Nasal cavity respiratory epithelium epithelial cell of viscerocranial mucosa (primary cell): Measurements from ENCODE around the gene ZNF688. TPM values are rescaled to one million over a fixed set of nuclear protein-coding genes. Genes with fewer than 3 reads are reported as not detected.

Experiments used
- total RNA-seq: library from RNA; depleted of rRNA; stranded (reverse); fragments of >200 nt; gene quantifications from 2 replicates; pipeline ENCODE4 v1.2.3, GENCODE V29; 2014

Gene ZNF688
- total RNA-seq: 4.8 and 5.5 TPM in 2 replicates

GRCh38 chr16:30571445-30572322, at the start of gene ZNF688:
Gene ZNF688, minus strand, starts transcription at chr16:30571714. Its CDS starts 85 bp downstream, at chr16:30571629.

GRCh38 chr16:30609926-30610839, 38.7 kb upstream of the ZNF688 start, which contains the start of gene ZNF689:
Gene ZNF689, minus strand, starts transcription at chr16:30610389. Its CDS starts 348 bp downstream, at chr16:30610041.

GRCh38 chr16:30585400-30586191, 14.1 kb upstream of the ZNF688 start, which contains the start of gene ZNF785:
Gene ZNF785, minus strand, starts transcription at chr16:30585697. Its CDS starts 86 bp downstream, at chr16:30585611.

GRCh38 chr16:30557957-30558788, 13.3 kb downstream of the ZNF688 start, which contains the start of gene ZNF764:
Gene ZNF764, minus strand, starts transcription at chr16:30558374. Its CDS starts 192 bp downstream, at chr16:30558182.

GRCh38 chr16:30534368-30535105, 37.0 kb downstream of the ZNF688 start, which contains the start of gene ZNF747:
Gene ZNF747, minus strand, starts transcription at chr16:30534858. Its CDS starts 179 bp downstream, at chr16:30534679.

GRCh38 chr16:30526137-30526822, 45.2 kb downstream of the ZNF688 start, which contains the start of gene ZNF768:
Gene ZNF768, minus strand, starts transcription at chr16:30526566. Its CDS starts 153 bp downstream, at chr16:30526413.

Other genes starting within 250 kb of the ZNF688 start
- 28.9 and 32.1 TPM in 2 replicates for gene CD2BP2, start 216.4 kb downstream of the ZNF688 start, total RNA-seq
- gene TBC1D10B, start 201.2 kb downstream of the ZNF688 start, total RNA-seq: 21.5 and 35.7 TPM in 2 replicates
- not detected in 2 replicates for gene MYL11, start 196.9 kb downstream of the ZNF688 start, total RNA-seq
- 0.07 TPM in 1 of 2 replicates, not detected in the other for gene SEPTIN1, start 189.2 kb downstream of the ZNF688 start, total RNA-seq
- 9.0 and 13.0 TPM in 2 replicates for gene ZNF48, start 176.3 kb downstream of the ZNF688 start, total RNA-seq
- 6.0 and 8.2 TPM in 2 replicates for gene ZNF771, start 164.1 kb downstream of the ZNF688 start, total RNA-seq
- gene DCTPP1, start 141.7 kb downstream of the ZNF688 start, total RNA-seq: 15.5 and 25.6 TPM in 2 replicates
- 34.7 and 43.4 TPM in 2 replicates for gene SEPHS2, start 125.8 kb downstream of the ZNF688 start, total RNA-seq
- under 0.01 TPM in 1 of 2 replicates, not detected in the other for gene ITGAL, start 99.0 kb downstream of the ZNF688 start, total RNA-seq
- 31.5 and 34.2 TPM in 2 replicates for gene ZNF768, start 45.1 kb downstream of the ZNF688 start, total RNA-seq
- gene ZNF747, start 36.9 kb downstream of the ZNF688 start, total RNA-seq: 5.7 and 6.8 TPM in 2 replicates
- gene ZNF764, start 13.3 kb downstream of the ZNF688 start, total RNA-seq: 3.4 and 4.3 TPM in 2 replicates
- gene ZNF785, start 14.0 kb upstream of the ZNF688 start, total RNA-seq: 4.1 and 8.2 TPM in 2 replicates
- gene ZNF689, start 38.7 kb upstream of the ZNF688 start, total RNA-seq: 3.1 and 4.7 TPM in 2 replicates
- 7.9 and 10.5 TPM in 2 replicates for gene PRR14, start 79.2 kb upstream of the ZNF688 start, total RNA-seq
- 14.7 and 20.6 TPM in 2 replicates for gene FBRS, start 86.7 kb upstream of the ZNF688 start, total RNA-seq
- gene SRCAP, start 127.5 kb upstream of the ZNF688 start, total RNA-seq: 15.4 and 49.9 TPM in 2 replicates
- gene PHKG2, start 176.7 kb upstream of the ZNF688 start, total RNA-seq: 12.0 and 15.7 TPM in 2 replicates
- gene CFAP119, start 190.3 kb upstream of the ZNF688 start, total RNA-seq: 0.28 and 0.68 TPM in 2 replicates
- 51.6 and 73.9 TPM in 2 replicates for gene RNF40, start 190.6 kb upstream of the ZNF688 start, total RNA-seq
- 6.2 and 12.6 TPM in 2 replicates for gene ZNF629, start 215.5 kb upstream of the ZNF688 start, total RNA-seq